ENCODE data around the gene TSEN15.

DNA sequence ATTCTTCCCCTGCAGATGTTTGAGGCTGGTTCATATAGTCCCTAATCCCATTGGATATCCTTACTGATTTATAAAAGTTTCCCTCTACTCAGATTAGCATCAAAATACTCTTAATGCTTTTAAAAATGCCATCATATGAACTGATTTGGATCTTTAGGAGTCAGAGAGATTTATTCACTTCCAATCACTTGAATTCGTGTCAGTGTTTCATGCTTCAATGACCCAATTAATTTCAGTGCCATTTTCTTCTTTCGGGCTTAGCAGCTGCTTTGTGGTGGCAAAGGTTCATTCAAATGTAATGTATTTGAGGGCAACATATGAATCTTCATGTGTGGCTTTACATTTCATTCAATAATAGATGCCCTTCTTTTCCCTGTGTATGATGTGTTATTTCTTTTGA, 2.2 kb upstream of the TSEN15 start:
- TF ChIP-seq, protein P1, sequence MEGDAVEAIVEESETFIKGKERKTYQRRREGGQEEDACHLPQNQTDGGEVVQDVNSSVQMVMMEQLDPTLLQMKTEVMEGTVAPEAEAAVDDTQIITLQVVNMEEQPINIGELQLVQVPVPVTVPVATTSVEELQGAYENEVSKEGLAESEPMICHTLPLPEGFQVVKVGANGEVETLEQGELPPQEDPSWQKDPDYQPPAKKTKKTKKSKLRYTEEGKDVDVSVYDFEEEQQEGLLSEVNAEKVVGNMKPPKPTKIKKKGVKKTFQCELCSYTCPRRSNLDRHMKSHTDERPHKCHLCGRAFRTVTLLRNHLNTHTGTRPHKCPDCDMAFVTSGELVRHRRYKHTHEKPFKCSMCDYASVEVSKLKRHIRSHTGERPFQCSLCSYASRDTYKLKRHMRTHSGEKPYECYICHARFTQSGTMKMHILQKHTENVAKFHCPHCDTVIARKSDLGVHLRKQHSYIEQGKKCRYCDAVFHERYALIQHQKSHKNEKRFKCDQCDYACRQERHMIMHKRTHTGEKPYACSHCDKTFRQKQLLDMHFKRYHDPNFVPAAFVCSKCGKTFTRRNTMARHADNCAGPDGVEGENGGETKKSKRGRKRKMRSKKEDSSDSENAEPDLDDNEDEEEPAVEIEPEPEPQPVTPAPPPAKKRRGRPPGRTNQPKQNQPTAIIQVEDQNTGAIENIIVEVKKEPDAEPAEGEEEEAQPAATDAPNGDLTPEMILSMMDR (IDR thresholded peaks at IDR 0.05): no peak
- TF ChIP-seq POLR2A (IDR thresholded peaks at IDR 0.05): no peak
